Adipocyte (in vitro differentiated cells): ENCODE results near the gene PIEZO2.

Experiments used
- DNase-seq: peaks from one replicate; pipeline ENCODE4 v3.0.0-alpha.2; 2015; ENCODE audit warnings: low read depth
- H3K27me3 ChIP-seq: replicated peaks from 2 replicates; pipeline ENCODE4 v1.7.0; 2013; ENCODE audit warnings: mild to moderate bottlenecking, low read length, moderate library complexity; ENCODE audit not compliant: control insufficient read depth, insufficient read depth
- H3K36me3 ChIP-seq: 2 replicates; pipeline ENCODE4 v1.7.0; 2013; ENCODE audit warnings: low read length, mild to moderate bottlenecking, moderate library complexity; ENCODE audit not compliant: control insufficient read depth, insufficient read depth, severe bottlenecking
- H3K4me1 ChIP-seq: 2 replicates; pipeline ENCODE4 v1.7.0; 2013; ENCODE audit warnings: mild to moderate bottlenecking, low read length, moderate library complexity; ENCODE audit not compliant: control insufficient read depth, insufficient read depth
- H3K4me3 ChIP-seq: 2 replicates; pipeline ENCODE4 v1.7.0; 2013; ENCODE audit warnings: mild to moderate bottlenecking, low read length, moderate library complexity
- H3K9ac ChIP-seq: 2 replicates; pipeline ENCODE4 v1.7.0; 2013; ENCODE audit warnings: mild to moderate bottlenecking, low read length, moderate library complexity
- H3K9me3 ChIP-seq: 2 replicates; pipeline ENCODE4 v1.7.0; 2013; ENCODE audit warnings: mild to moderate bottlenecking, low read length, moderate library complexity; ENCODE audit not compliant: control insufficient read depth

Gene PIEZO2

GRCh38 chr18:11021477-11021876, 127.9 kb downstream of the PIEZO2 start:
- Histone ChIP-seq H3K4me3 (no peak overlapping the region), H3K9me3 (no peaks in the 10 kb centered on the region), H3K36me3 (no peaks in the 10 kb centered on the region), H3K27me3 (peaks cover 16% of the 10 kb centered on the region), H3K4me1 (no peaks in the 10 kb centered on the region), H3K9ac (no peak overlapping the region)
- DNase-seq = no peak

GRCh38 chr18:11020877-11021414, 128.4 kb downstream of the PIEZO2 start:
- Histone ChIP-seq H3K9me3 (no peaks in the 10 kb centered on the region), H3K4me3 (no peak overlapping the region), H3K27me3 (peaks cover 19% of the 10 kb centered on the region), H3K36me3 (no peaks in the 10 kb centered on the region), H3K9ac (no peak overlapping the region), H3K4me1 (no peaks in the 10 kb centered on the region)
- DNase-seq = no peak

- Histone ChIP-seq H3K9ac (no peak overlapping the region), H3K4me1 (no peaks in the 10 kb centered on the region), H3K9me3 (no peaks in the 10 kb centered on the region), H3K27me3 (peaks cover 18% of the 10 kb centered on the region), H3K36me3 (no peaks in the 10 kb centered on the region), H3K4me3 (no peak overlapping the region)
- DNase-seq = no peak
Observed at GRCh38 chr18:11020161-11020853, 129.1 kb downstream of the PIEZO2 start.

- DNase-seq = no peak
- H3K9me3 ChIP-seq = no peaks in the 10 kb centered on the region
- no peak overlapping the region for H3K9ac ChIP-seq
- H3K36me3 ChIP-seq = no peaks in the 10 kb centered on the region
- peaks cover 18% of the 10 kb centered on the region for H3K27me3 ChIP-seq
- no peak overlapping the region for H3K4me3 ChIP-seq
- no peaks in the 10 kb centered on the region for H3K4me1 ChIP-seq
Observed at GRCh38 chr18:11019295-11020105, 129.9 kb downstream of the PIEZO2 start.

GRCh38 chr18:11009869-11010268, 139.5 kb downstream of the PIEZO2 start:
- H3K27me3 ChIP-seq = peaks cover 8% of the 10 kb centered on the region
- no peaks in the 10 kb centered on the region for H3K4me1 ChIP-seq
- no peak overlapping the region for H3K9ac ChIP-seq
- no peak overlapping the region for H3K4me3 ChIP-seq
- H3K9me3 ChIP-seq = no peaks in the 10 kb centered on the region
- DNase-seq = no peak
- no peaks in the 10 kb centered on the region for H3K36me3 ChIP-seq

- H3K4me3 ChIP-seq = no peak overlapping the region
- no peak for DNase-seq
- no peaks in the 10 kb centered on the region for H3K36me3 ChIP-seq
- no peaks in the 10 kb centered on the region for H3K9me3 ChIP-seq
- H3K9ac ChIP-seq = no peak overlapping the region
- no peaks in the 10 kb centered on the region for H3K4me1 ChIP-seq
- peaks cover 8% of the 10 kb centered on the region for H3K27me3 ChIP-seq
Observed at GRCh38 chr18:11009147-11009546, 140.2 kb downstream of the PIEZO2 start.

- Histone ChIP-seq H3K36me3 (no peaks in the 10 kb centered on the region), H3K9ac (no peak overlapping the region), H3K4me3 (no peak overlapping the region), H3K27me3 (peaks cover 8% of the 10 kb centered on the region), H3K4me1 (no peaks in the 10 kb centered on the region), H3K9me3 (no peaks in the 10 kb centered on the region)
- no peak for DNase-seq
Observed at GRCh38 chr18:11008505-11008904, 140.9 kb downstream of the PIEZO2 start.

- no peak overlapping the region for H3K9ac ChIP-seq
- peaks cover under 1% of the 10 kb centered on the region for H3K9me3 ChIP-seq
- no peak overlapping the region for H3K4me3 ChIP-seq
- H3K27me3 ChIP-seq = peaks cover 8% of the 10 kb centered on the region
- no peaks in the 10 kb centered on the region for H3K36me3 ChIP-seq
- H3K4me1 ChIP-seq = no peaks in the 10 kb centered on the region
- no peak for DNase-seq
Observed at GRCh38 chr18:11005528-11005927, 143.8 kb downstream of the PIEZO2 start.

GRCh38 chr18:11004951-11005350, 144.4 kb downstream of the PIEZO2 start:
- Histone ChIP-seq H3K36me3 (no peaks in the 10 kb centered on the region), H3K4me3 (no peak overlapping the region), H3K27me3 (peaks cover 7% of the 10 kb centered on the region), H3K9ac (no peak overlapping the region), H3K4me1 (no peaks in the 10 kb centered on the region), H3K9me3 (peaks cover 3% of the 10 kb centered on the region)
- DNase-seq = no peak

- Histone ChIP-seq H3K36me3 (no peaks in the 10 kb centered on the region), H3K4me1 (no peaks in the 10 kb centered on the region)
- peak; percentile 3 for DNase-seq
Observed at GRCh38 chr18:11004294-11004693, 145.1 kb downstream of the PIEZO2 start.

GRCh38 chr18:11002796-11003195, 146.6 kb downstream of the PIEZO2 start:
- no peak overlapping the region for H3K9ac ChIP-seq
- H3K36me3 ChIP-seq = no peaks in the 10 kb centered on the region

More at GRCh38 chr18:11004294-11004693, 145.1 kb downstream of the PIEZO2 start:
- peaks cover 5% of the 10 kb centered on the region for H3K27me3 ChIP-seq
- H3K9ac ChIP-seq = no peak overlapping the region
- H3K4me3 ChIP-seq = no peak overlapping the region
- peaks cover 3% of the 10 kb centered on the region for H3K9me3 ChIP-seq

More at GRCh38 chr18:11002796-11003195, 146.6 kb downstream of the PIEZO2 start:
- no peak for DNase-seq
- H3K4me3 ChIP-seq = no peak overlapping the region
- H3K27me3 ChIP-seq = peaks cover 5% of the 10 kb centered on the region
- peaks cover 11% of the 10 kb centered on the region for H3K9me3 ChIP-seq
- H3K4me1 ChIP-seq = no peaks in the 10 kb centered on the region
